ENCODE data around the gene NET1. TPM values are rescaled to one million over a fixed set of nuclear protein-coding genes. Genes with fewer than 3 reads are reported as not detected.

NET1 gene
- total RNA-seq, 1 donor: 51.0 TPM

GRCh38 chr10:5441106-5441505 is 28.7 kb downstream of the NET1 start:
- H3K79me2 ChIP-seq (ENCODE audit: insufficient read depth, low read length): peaks cover 12% of the 10 kb centered on the region
- TF ChIP-seq CTCF (IDR thresholded peaks at IDR 0.05; ENCODE audit: extremely low read depth, low read depth, low read length): no peak

GRCh38 chr10:5442065-5442989 is 30.0 kb downstream of the NET1 start:
- Histone ChIP-seq H3K27me3 (ENCODE audit: insufficient read depth, low read length) (no peaks in the 10 kb centered on the region), H3K4me3 (ENCODE audit: insufficient read depth, low read length) (no peak overlapping the region), H3K36me3 (ENCODE audit: insufficient read depth, low read length) (no peaks in the 10 kb centered on the region), H3K27ac (ENCODE audit: low read depth, low read length) (no peak overlapping the region), H4K20me1 (ENCODE audit: insufficient read depth, low read length) (no peaks in the 10 kb centered on the region), H2AFZ (ENCODE audit: low read length) (no peak overlapping the region), H3K4me1 (ENCODE audit: insufficient read depth, low read length) (peaks cover 6% of the 10 kb centered on the region), H3K79me2 (ENCODE audit: insufficient read depth, low read length) (peaks cover 21% of the 10 kb centered on the region), H3K4me2 (ENCODE audit: insufficient read depth, low read length) (no peak overlapping the region), H3K9me3 (ENCODE audit: low read depth, low read length) (no peaks in the 10 kb centered on the region)
- DNase-seq (ENCODE audit: insufficient read length, low spot score, missing footprints): no peak
- peak; percentile 75 for TF ChIP-seq CTCF (IDR thresholded peaks at IDR 0.05; ENCODE audit: extremely low read depth, low read depth, low read length)

More at GRCh38 chr10:5441106-5441505, 28.7 kb downstream of the NET1 start:
- H3K27ac ChIP-seq (ENCODE audit: low read depth, low read length): no peak overlapping the region
- no peaks in the 10 kb centered on the region for H3K27me3 ChIP-seq (ENCODE audit: insufficient read depth, low read length)
- DNase-seq (ENCODE audit: insufficient read length, low spot score, missing footprints): no peak
- H2AFZ ChIP-seq (ENCODE audit: low read length): no peak overlapping the region
- H3K9me3 ChIP-seq (ENCODE audit: low read depth, low read length): no peaks in the 10 kb centered on the region
- no peaks in the 10 kb centered on the region for H4K20me1 ChIP-seq (ENCODE audit: insufficient read depth, low read length)
- H3K4me2 ChIP-seq (ENCODE audit: insufficient read depth, low read length): no peak overlapping the region
- no peak overlapping the region for H3K4me3 ChIP-seq (ENCODE audit: insufficient read depth, low read length)
- peaks cover 4% of the 10 kb centered on the region for H3K4me1 ChIP-seq (ENCODE audit: insufficient read depth, low read length)
- no peaks in the 10 kb centered on the region for H3K36me3 ChIP-seq (ENCODE audit: insufficient read depth, low read length)

- Histone ChIP-seq H3K4me3 (ENCODE audit: insufficient read depth, low read length) (no peak overlapping the region), H3K4me2 (ENCODE audit: insufficient read depth, low read length) (no peak overlapping the region)
- no peak for TF ChIP-seq CTCF (IDR thresholded peaks at IDR 0.05; ENCODE audit: extremely low read depth, low read depth, low read length)
Measured at GRCh38 chr10:5442990-5443370, 30.6 kb downstream of the NET1 start.

GRCh38 chr10:5443429-5443828 is 31.1 kb downstream of the NET1 start:
- peaks cover 6% of the 10 kb centered on the region for H3K4me1 ChIP-seq (ENCODE audit: insufficient read depth, low read length)
- no peak for DNase-seq (ENCODE audit: insufficient read length, low spot score, missing footprints)
- no peak for TF ChIP-seq CTCF (IDR thresholded peaks at IDR 0.05; ENCODE audit: extremely low read depth, low read depth, low read length)
- H3K36me3 ChIP-seq (ENCODE audit: insufficient read depth, low read length): no peaks in the 10 kb centered on the region
- H2AFZ ChIP-seq (ENCODE audit: low read length): peak overlapping the region; percentile 23
- H3K9me3 ChIP-seq (ENCODE audit: low read depth, low read length): no peaks in the 10 kb centered on the region
- peaks cover 32% of the 10 kb centered on the region for H3K79me2 ChIP-seq (ENCODE audit: insufficient read depth, low read length)
- no peak overlapping the region for H3K4me3 ChIP-seq (ENCODE audit: insufficient read depth, low read length)
- no peak overlapping the region for H3K27ac ChIP-seq (ENCODE audit: low read depth, low read length)
- no peaks in the 10 kb centered on the region for H3K27me3 ChIP-seq (ENCODE audit: insufficient read depth, low read length)
- H3K4me2 ChIP-seq (ENCODE audit: insufficient read depth, low read length): no peak overlapping the region
- no peaks in the 10 kb centered on the region for H4K20me1 ChIP-seq (ENCODE audit: insufficient read depth, low read length)

More at GRCh38 chr10:5442990-5443370, 30.6 kb downstream of the NET1 start:
- Histone ChIP-seq H3K9me3 (ENCODE audit: low read depth, low read length) (no peaks in the 10 kb centered on the region), H3K4me1 (ENCODE audit: insufficient read depth, low read length) (peaks cover 6% of the 10 kb centered on the region), H3K27ac (ENCODE audit: low read depth, low read length) (no peak overlapping the region), H2AFZ (ENCODE audit: low read length) (no peak overlapping the region), H3K27me3 (ENCODE audit: insufficient read depth, low read length) (no peaks in the 10 kb centered on the region), H4K20me1 (ENCODE audit: insufficient read depth, low read length) (no peaks in the 10 kb centered on the region), H3K36me3 (ENCODE audit: insufficient read depth, low read length) (no peaks in the 10 kb centered on the region), H3K79me2 (ENCODE audit: insufficient read depth, low read length) (peaks cover 28% of the 10 kb centered on the region)
- no peak for DNase-seq (ENCODE audit: insufficient read length, low spot score, missing footprints)

Measured in osteoblast (primary cell).